ENCODE measurements around the gene ERC1. TPM values are rescaled to one million over a fixed set of nuclear protein-coding genes. Genes with fewer than 3 reads are reported as not detected.
"Not testable (repeated sequence)": the region's sequence is repeated elsewhere in the genome, so short reads cannot be mapped to it uniquely, and the experiment has no call there.

ERC1 gene
- total and polyA plus RNA-seq, 4 donors: 7.4 to 78.2 (median 39.8) TPM

DNA sequence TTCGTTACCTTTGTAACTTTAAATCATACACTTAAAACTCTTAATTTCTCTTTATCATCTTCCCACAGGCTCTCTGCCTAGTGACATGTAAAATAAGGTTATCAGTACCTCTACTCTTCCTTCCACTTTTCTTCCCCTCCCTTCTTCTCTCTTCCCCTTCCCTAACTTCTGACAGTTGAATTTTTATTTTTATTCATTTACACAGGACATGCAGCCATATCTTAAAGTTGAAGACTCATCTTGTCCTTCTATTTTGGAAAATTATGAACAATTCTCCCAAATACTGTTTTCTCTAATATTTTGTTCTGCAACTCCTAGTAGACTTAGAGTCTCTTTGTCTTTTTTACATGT, 339.4 kb downstream of the ERC1 start:
- Histone ChIP-seq H3K9me3 (ENCODE audit: control insufficient read depth in 4 of 4, insufficient read depth in 3 of 4, low read length in 3 of 4) (no peaks in the 10 kb centered on the region), H3K27ac (ENCODE audit: low read depth in 1 of 2, low read length in 1 of 2) (no peak overlapping the region), H3K4me1 (ENCODE audit: control insufficient read depth in 5 of 5, insufficient read depth in 5 of 5, low read length in 5 of 5) (peaks cover 0 to 7% (median 0%) of the 10 kb centered on the region in 5 donors), H3K9ac (ENCODE audit: insufficient read depth in 1 of 2, low read length in 2 of 2) (no peak overlapping the region), H3K27me3 (ENCODE audit: control insufficient read depth in 3 of 3, insufficient read depth in 3 of 3, low read length in 2 of 3) (no peaks in the 10 kb centered on the region), H3K4me3 (no peak overlapping the region), H3K36me3 (ENCODE audit: control insufficient read depth in 4 of 4, insufficient read depth in 4 of 4, low read length in 4 of 4) (no peaks in the 10 kb centered on the region)
- TF ChIP-seq, protein P1, sequence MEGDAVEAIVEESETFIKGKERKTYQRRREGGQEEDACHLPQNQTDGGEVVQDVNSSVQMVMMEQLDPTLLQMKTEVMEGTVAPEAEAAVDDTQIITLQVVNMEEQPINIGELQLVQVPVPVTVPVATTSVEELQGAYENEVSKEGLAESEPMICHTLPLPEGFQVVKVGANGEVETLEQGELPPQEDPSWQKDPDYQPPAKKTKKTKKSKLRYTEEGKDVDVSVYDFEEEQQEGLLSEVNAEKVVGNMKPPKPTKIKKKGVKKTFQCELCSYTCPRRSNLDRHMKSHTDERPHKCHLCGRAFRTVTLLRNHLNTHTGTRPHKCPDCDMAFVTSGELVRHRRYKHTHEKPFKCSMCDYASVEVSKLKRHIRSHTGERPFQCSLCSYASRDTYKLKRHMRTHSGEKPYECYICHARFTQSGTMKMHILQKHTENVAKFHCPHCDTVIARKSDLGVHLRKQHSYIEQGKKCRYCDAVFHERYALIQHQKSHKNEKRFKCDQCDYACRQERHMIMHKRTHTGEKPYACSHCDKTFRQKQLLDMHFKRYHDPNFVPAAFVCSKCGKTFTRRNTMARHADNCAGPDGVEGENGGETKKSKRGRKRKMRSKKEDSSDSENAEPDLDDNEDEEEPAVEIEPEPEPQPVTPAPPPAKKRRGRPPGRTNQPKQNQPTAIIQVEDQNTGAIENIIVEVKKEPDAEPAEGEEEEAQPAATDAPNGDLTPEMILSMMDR (IDR thresholded peaks at IDR 0.05; ENCODE audit: control extremely low read depth, extremely low read depth): no peak
- no peak for DNase-seq
- WGBS, 2 donors: 97 to 98% methylated on average over 1 of the region's 1 CpG
- ATAC-seq (ENCODE audit: insufficient read depth, low FRiP score): no peak

DNA sequence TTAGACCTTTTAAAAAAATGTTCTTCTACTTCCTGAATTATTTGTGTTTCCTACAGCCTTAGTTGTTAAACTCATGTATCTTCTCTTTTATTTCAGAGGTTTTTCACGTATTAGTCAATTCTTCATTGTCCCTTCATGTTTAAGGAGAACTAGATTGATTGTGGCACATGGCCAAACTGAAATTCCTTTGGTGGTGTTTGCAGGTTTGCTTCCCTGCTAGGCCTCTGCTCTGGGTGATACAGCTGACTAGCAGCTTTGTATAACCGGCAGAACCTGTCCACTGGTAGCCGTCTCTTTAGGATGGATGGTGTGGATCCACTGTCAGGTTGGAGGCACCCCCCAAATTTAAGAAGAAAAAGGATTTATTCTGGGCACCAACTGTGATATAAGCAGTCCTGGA, 341.3 kb downstream of the ERC1 start:
- peak; percentile 31 to 59 (median 40) for DNase-seq

DNA sequence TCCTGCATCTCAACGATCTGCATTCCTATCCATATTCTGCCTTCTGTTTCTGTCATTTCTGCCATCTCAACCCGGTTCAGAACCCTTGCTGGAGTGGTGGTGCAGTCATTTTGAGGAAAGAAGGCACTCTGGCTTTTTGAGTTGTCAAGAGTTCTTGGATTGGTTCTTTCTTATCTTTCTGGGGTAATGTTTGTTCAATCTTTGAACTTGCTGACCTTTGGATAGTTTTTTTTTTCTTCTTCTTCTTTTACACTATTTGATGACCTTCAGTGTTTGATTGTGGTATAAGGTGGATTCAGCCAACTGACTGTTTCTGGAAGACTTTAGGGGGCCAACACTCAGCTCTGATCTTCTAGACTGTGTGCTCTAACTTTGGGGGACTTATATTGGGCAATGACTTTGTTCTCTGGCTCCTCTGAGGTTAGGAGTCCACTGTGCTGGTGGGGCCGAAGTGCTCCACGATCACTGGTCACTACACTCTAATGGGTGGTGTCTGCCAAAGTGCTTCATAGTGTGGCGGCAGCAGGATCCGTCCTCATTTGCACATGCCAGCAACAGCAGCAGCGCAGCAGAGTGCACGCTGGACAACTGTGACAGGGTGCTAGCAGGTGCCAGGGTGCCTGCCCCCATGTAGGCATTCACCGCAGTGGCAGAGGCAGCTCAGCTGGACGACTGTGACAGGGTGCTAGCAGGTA, 347.6 kb downstream of the ERC1 start:
- H3K4me1 ChIP-seq (ENCODE audit: control insufficient read depth in 5 of 5, insufficient read depth in 5 of 5, low read length in 5 of 5): peaks cover 0 to 6% (median 0%) of the 10 kb centered on the region in 5 donors
- WGBS, 2 donors: 86 to 92% methylated on average over 10 of the region's 10 CpGs
- H3K27me3 ChIP-seq (ENCODE audit: control insufficient read depth in 3 of 3, insufficient read depth in 3 of 3, low read length in 2 of 3): no peaks in the 10 kb centered on the region
- DNase-seq (no peak), ATAC-seq (ENCODE audit: insufficient read depth, low FRiP score) (no peak)
- TF ChIP-seq, protein P1 (IDR thresholded peaks at IDR 0.05; ENCODE audit: control extremely low read depth, extremely low read depth): no peak
- no peak overlapping the region for H3K9ac ChIP-seq (ENCODE audit: insufficient read depth in 1 of 2, low read length in 2 of 2)
- no peaks in the 10 kb centered on the region for H3K36me3 ChIP-seq (ENCODE audit: control insufficient read depth in 4 of 4, insufficient read depth in 4 of 4, low read length in 4 of 4)
- H3K9me3 ChIP-seq (ENCODE audit: control insufficient read depth in 4 of 4, insufficient read depth in 3 of 4, low read length in 3 of 4): peaks cover 0 to 1% (median 0%) of the 10 kb centered on the region in 4 donors
- no peak overlapping the region for H3K4me3 ChIP-seq
- no peak overlapping the region for H3K27ac ChIP-seq (ENCODE audit: low read depth in 1 of 2, low read length in 1 of 2)

More for the DNA sequence above, 341.3 kb downstream of the ERC1 start:
- no peaks in the 10 kb centered on the region for H3K27me3 ChIP-seq (ENCODE audit: control insufficient read depth in 3 of 3, insufficient read depth in 3 of 3, low read length in 2 of 3)
- whole genome bisulfite sequencing, 2 donors: 67 to 68% methylated on average over 3 of the region's 3 CpGs
- no peak overlapping the region for H3K9ac ChIP-seq (ENCODE audit: insufficient read depth in 1 of 2, low read length in 2 of 2)
- H3K36me3 ChIP-seq (ENCODE audit: control insufficient read depth in 4 of 4, insufficient read depth in 4 of 4, low read length in 4 of 4): no peaks in the 10 kb centered on the region
- TF ChIP-seq, protein P1 (IDR thresholded peaks at IDR 0.05; ENCODE audit: control extremely low read depth, extremely low read depth): no peak
- H3K4me3 ChIP-seq: no peak overlapping the region
- ATAC-seq (ENCODE audit: insufficient read depth, low FRiP score): no peak
- no peak overlapping the region for H3K27ac ChIP-seq (ENCODE audit: low read depth in 1 of 2, low read length in 1 of 2)
- H3K4me1 ChIP-seq (ENCODE audit: control insufficient read depth in 5 of 5, insufficient read depth in 5 of 5, low read length in 5 of 5): peaks cover 0 to 9% (median 0%) of the 10 kb centered on the region in 5 donors
- H3K9me3 ChIP-seq (ENCODE audit: control insufficient read depth in 4 of 4, insufficient read depth in 3 of 4, low read length in 3 of 4): no peaks in the 10 kb centered on the region

DNA sequence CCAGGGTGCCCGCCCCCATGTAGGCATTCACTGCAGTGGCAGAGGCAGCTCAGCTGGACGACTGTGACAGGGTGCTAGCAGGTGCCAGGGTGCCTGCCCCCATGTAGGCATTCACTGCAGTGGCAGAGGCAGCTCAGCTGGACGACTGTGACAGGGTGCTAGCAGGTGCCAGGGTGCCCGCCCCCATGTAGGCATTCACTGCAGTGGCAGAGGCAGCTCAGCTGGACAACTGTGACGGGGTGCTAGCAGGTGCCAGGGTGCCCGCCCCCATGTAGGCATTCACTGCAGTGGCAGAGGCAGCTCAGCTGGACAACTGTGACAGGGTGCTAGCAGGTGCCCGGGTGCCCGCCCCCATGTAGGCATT, 348.1 kb downstream of the ERC1 start:
- ATAC-seq (ENCODE audit: insufficient read depth, low FRiP score); H3K9me3 ChIP-seq (ENCODE audit: control insufficient read depth in 4 of 4, insufficient read depth in 3 of 4, low read length in 3 of 4); H3K4me3 ChIP-seq; H3K27ac ChIP-seq (ENCODE audit: low read depth in 1 of 2, low read length in 1 of 2); H3K4me1 ChIP-seq (ENCODE audit: control insufficient read depth in 5 of 5, insufficient read depth in 5 of 5, low read length in 5 of 5); H3K36me3 ChIP-seq (ENCODE audit: control insufficient read depth in 4 of 4, insufficient read depth in 4 of 4, low read length in 4 of 4); DNase-seq; H3K27me3 ChIP-seq (ENCODE audit: control insufficient read depth in 3 of 3, insufficient read depth in 3 of 3, low read length in 2 of 3); H3K9ac ChIP-seq (ENCODE audit: insufficient read depth in 1 of 2, low read length in 2 of 2): not testable (repeated sequence)
- 91 to 95% methylated on average over 7 to 8 of the region's 8 CpGs for WGBS, 2 donors

Measured in lung (tissue), 12 donors.